DMS79 treated with DMSO at 0.1 percent for 48 hours (cell line): ENCODE measurements around the gene MEF2D.

Experiments used
- DNase-seq: peaks from one replicate; lab custom pipeline; 2025; lab: John Stamatoyannopoulos, UW

MEF2D gene

GRCh38 chr1:156499842-156500542 lies 583 bp downstream of the MEF2D start:
- no peak for DNase-seq

GRCh38 chr1:156499194-156499841 lies 1.3 kb downstream of the MEF2D start:
- DNase-seq = no peak

GRCh38 chr1:156498432-156499193 lies 2.0 kb downstream of the MEF2D start:
- DNase-seq = no peak

GRCh38 chr1:156497743-156498431 lies 2.7 kb downstream of the MEF2D start:
- no peak for DNase-seq

- DNase-seq = no peak
These were observed 3.4 kb downstream of the MEF2D start for GRCh38 chr1:156497078-156497742.

DNA sequence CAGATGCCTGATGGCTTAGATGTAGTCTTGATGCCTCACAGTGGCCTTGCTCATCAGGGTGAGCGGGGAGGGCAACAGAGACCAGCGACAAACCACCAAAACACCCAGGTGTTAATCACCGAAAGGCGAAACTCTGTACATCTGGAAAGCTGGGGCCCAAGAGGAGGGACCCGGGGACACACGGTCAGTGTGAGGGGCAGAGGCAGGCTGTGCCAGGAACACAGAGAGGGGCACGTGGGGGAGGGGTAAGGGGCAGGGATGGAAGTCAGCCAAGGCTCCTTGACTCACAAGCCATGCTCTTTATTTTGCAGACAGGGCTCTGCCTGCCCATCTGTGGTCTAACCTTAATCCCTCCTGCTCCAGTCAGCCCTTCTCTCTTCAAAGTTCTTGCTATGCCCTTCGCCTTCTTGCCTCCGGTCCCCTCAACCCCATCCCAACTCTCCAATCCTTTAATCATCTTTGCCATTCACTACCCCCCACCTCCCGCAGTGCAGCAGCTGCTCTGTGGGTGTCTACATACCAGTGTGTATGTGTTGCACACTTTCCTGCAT lies 4.3 kb downstream of the MEF2D start:
- no peak for DNase-seq

GRCh38 chr1:156495401-156496140 lies 5.0 kb downstream of the MEF2D start:
- no peak for DNase-seq

DNA sequence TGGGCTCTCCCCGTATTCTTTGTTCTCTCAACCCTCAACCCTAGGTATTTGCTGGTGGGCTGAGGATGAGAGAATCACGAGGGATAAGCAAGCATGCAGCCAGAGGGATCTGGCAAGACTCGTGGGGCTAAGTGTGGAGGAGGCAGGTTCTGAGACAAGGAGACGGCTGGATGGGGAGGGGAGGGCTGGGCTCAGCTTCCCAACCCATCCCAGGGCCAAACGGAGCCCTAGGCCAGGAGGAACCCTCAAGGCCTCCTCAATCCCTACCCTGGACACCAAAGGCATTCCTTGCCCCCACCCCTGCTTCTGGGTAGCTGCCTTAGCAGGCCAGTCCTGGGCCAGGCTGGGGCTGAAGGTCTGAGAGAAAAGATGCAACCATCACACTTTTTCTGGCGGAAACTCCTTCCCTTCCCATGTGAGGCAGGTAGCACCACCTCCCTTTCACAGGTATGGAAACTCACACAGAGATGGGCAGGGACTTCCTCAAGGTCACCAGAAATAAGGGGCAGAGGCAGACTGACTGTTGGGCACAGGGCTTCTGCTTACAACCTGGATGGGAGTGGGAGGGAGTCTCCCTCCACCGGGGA lies 6.2 kb downstream of the MEF2D start:
- no peak for DNase-seq

DNA sequence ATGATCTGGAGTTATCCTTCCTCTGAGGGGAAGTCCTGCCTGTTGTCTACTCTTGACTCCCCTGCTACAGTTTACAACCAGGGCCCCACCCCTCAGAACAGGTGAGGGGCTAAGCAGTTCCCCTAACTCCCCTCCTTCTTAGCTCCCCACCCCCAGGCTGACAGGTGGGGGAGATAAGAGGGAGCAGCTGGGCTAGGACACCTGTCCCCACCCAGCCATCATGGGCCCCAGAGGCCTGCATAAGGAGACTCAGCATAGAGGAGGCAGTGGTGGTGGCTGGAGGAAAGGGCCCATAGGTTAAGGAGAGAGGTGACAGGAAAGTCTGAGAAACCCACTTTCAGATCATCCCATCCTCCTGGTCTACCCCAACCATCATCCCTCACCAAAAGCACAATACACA lies 6.8 kb downstream of the MEF2D start:
- DNase-seq = no peak

DNA sequence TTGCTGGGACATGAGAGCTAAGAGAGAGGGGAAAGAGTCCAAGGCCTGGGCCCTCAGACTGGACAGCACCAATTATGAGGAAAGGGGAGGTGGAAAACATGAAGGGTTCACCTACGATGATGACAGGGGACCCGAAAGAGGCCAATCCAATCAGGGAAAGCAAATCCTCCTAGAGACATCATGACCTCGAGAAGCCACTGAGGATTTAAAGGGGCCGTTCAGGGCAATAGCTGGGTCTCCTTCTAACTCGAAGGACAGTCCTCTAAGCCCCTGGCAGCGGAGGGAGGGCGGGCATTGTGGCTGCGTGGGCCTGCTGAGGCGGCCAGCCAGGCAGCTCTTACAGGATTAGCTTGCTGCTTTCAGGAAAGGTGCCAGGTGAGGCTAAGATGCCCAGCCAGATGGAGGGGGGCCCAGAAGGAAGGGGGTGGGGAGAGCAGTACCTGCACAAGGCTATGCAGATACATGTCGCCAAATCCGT lies 7.4 kb downstream of the MEF2D start:
- peak; percentile 72 for DNase-seq

DNA sequence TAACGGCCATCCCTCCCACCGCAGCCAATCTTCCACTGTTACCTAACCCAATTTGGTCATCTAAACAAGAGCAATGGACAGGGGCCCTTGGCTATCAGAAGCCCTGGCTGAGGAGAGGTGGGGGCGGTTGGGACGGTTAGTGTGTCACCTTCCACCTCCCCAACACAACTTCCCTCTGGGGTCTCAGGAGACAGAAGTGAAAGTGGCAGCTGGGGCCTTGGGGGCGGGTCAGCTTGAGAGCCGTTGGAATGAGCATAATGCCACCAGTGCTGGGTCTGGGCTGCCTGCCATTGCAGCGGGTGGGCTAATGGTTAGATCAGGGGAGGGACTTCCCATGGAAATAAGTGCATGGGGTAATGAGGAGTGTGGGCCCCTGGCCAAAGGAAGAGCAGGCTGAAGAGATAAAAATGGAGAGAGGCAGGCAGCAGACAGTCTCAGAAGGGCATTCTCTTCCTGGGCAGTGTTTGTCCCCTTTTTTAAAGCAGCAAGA lies 7.9 kb downstream of the MEF2D start:
- no peak for DNase-seq

GRCh38 chr1:156492013-156492590 lies 8.5 kb downstream of the MEF2D start:
- no peak for DNase-seq

DNA sequence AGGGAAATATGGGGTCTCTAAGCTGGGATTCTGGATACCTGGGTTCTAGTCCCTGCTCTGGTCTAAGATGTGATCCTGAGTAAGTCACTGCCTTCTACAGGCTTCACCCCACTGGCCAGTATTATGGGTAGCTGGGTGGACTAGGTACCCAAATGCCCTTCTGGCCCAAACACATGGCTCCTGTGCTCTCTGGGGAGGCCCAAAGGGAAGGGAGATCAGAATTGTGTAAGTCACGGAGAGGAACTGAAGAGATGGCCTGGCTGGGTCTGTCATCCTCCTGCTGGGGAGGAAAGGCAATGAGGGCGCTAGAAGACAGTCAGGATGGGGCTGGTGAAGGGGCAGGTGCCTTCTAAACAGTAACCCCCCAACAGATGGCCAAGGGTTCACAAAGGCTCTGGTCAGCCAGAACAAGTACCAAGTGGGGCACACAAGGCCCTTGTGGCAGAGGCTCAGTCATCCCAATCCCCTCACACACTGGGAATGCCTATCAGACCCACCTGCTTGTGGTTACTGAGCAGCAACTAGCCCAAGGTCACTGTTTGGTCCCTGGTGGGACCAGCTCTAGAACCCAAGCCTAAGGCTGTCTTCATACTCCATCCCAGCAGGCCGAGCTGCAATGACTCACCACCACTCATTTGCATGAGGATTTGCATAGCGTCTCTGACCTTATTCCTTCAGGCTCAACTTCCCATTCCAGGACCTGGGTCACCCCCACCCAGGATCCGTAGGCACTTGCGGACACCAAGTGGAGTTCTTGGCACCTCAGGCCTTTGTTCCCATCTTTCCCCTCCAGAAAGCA lies 9.2 kb downstream of the MEF2D start:
- no peak for DNase-seq

DNA sequence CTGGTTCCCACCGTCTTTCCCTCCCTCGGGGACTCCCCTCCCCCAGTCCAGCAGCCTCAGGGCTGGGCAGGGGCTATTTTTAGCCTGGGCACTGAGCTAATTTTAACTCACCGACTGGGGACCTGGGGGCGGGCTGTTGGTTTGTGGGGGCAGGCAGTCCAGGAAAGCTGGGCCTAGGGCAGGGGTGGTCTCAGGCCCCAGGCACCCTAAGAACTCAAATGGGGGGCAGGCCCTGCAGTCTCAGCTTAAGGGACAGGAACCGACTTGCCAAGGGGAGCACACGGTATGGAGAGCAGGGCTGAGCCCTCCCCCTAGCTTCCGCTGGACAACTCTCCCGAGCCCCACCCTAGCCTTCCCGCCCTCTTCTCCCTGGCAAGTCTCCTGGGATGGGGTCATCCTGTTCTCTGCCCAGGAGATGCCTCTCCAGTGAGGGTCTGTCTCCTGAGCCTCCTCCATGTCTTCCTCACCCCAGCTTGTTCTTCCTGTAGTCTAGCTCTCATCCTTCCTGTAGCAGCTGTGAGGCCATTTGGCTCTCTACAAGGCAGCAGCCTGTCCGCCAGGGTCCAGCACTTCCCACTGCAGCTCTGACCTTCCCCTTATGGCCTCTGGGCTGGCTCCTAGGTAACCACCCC lies 10.1 kb downstream of the MEF2D start:
- DNase-seq = no peak

DNA sequence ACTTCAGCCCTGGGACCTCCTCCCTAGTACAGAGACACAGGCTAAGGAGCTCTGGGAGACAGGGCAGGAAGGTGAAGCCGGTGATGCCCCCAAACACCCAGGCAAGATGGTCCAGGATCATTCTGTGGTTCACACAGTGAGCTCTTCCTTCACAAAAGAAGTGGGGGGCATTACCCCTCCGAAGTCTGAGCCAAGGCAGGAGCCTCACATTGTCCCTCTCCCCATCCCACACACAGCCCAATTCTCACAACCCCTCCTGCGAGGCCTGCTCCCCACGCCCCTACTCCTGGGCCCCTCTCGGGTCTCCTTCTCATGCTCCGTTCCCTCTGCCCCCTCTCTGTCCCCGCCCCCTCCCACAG lies 10.7 kb downstream of the MEF2D start:
- no peak for DNase-seq

- no peak for DNase-seq
These were observed 11.2 kb downstream of the MEF2D start for GRCh38 chr1:156489166-156489934.

DNA sequence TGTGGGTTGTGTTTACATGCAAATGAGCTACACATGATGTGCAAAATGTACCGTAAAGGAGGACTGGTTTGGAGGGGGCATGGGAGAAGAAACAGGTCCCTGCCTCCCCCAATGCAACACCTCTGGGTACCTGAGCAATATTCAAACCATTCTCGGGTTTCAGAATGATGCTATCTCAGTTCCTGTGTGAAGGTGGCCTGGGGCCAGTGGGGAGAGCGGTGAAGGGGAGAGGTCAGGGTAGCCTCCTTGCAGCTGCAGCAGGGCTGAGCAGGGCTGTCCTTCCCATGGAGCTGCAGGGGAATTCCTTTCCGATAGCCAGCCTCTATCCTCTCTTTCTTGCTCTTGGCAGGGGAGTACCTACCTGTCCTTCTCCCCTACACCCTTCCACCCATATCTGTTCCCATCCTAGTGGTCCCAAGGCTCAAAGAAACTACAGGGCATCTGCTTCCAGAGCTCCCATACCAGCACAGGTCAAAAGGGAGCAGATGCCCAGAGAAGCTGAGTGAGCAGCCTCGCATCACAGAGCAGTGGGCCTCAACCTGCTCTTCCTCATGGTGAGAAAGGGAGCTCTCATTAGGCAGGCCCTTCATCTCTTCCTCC lies 11.9 kb downstream of the MEF2D start:
- DNase-seq = no peak
